OCI-LY3 (cell line): ENCODE data around the gene COL9A1.

ENCODE experiments used
- EZH2phosphoT487 ChIP-seq: fragments of 200-600 bp; shearing (Covaris generic); IDR thresholded peaks from 2 replicates; pipeline ENCODE4 v1.6.1; 2018; ENCODE audit warnings: antibody characterized with exemption, mixed run types, low read depth
- TF ChIP-seq, protein P1 (sequence below): fragments of 200-600, 300-600 bp; sonication (generic); IDR thresholded peaks from 2 replicates; pipeline ENCODE4 v1.5.1; 2014; ENCODE audit warnings: antibody characterized with exemption, low read length, low read depth

DNA sequence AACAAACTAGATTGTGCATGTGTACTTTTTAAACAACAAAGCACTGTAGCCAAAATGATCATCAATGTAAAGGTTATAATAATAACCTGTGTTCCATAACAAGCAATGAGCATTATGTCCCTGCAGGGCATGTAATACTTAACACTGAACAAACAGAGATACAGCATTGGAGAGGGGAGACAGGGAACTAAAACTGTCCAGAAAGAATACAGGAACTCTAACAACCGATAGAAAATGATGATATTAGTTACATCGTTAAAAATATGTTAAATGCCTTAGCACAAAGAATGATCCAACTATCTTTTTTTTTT is 80.5 kb downstream of the COL9A1 start:
- TF ChIP-seq, protein P1, sequence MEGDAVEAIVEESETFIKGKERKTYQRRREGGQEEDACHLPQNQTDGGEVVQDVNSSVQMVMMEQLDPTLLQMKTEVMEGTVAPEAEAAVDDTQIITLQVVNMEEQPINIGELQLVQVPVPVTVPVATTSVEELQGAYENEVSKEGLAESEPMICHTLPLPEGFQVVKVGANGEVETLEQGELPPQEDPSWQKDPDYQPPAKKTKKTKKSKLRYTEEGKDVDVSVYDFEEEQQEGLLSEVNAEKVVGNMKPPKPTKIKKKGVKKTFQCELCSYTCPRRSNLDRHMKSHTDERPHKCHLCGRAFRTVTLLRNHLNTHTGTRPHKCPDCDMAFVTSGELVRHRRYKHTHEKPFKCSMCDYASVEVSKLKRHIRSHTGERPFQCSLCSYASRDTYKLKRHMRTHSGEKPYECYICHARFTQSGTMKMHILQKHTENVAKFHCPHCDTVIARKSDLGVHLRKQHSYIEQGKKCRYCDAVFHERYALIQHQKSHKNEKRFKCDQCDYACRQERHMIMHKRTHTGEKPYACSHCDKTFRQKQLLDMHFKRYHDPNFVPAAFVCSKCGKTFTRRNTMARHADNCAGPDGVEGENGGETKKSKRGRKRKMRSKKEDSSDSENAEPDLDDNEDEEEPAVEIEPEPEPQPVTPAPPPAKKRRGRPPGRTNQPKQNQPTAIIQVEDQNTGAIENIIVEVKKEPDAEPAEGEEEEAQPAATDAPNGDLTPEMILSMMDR = no peak
- TF ChIP-seq EZH2phosphoT487 = no peak
